Parathyroid adenoma (tissue), 2 donors: ENCODE data around the gene MTHFR.

ENCODE experiments used
- H2AFZ ChIP-seq: fragments of 300-600 bp; sonication (generic); one replicate; pipeline ENCODE4 v1.7.0; 2017; ENCODE audit warnings: antibody characterized with exemption, mild to moderate bottlenecking
- H3K27ac ChIP-seq: fragments of 300-600 bp; sonication (generic); one replicate; pipeline ENCODE4 v1.7.0; 2017
- H3K27me3 ChIP-seq: fragments of 300-600 bp; sonication (generic); one replicate; pipeline ENCODE4 v1.7.0; 2017; ENCODE audit warnings: low read length; ENCODE audit not compliant: control insufficient read depth, insufficient read depth
- H3K36me3 ChIP-seq: fragments of 300-600 bp; sonication (generic); one replicate; pipeline ENCODE4 v1.7.0; 2017; ENCODE audit warnings: low read length; ENCODE audit not compliant: control insufficient read depth, insufficient read depth
- H3K4me1 ChIP-seq: fragments of 300-600 bp; sonication (generic); one replicate; pipeline ENCODE4 v1.7.0; 2017; ENCODE audit warnings: control low read depth
- H3K4me2 ChIP-seq: fragments of 300-600 bp; sonication (generic); one replicate; pipeline ENCODE4 v1.7.0; 2017; ENCODE audit warnings: low read length
- H3K4me3 ChIP-seq: fragments of 300-600 bp; sonication (generic); one replicate; pipeline ENCODE4 v1.7.0; 2017; ENCODE audit warnings: low read depth, low read length
- H3K79me2 ChIP-seq: fragments of 300-600 bp; sonication (generic); one replicate; pipeline ENCODE4 v1.7.0; 2017; ENCODE audit warnings: control low read depth
- H3K9ac ChIP-seq: fragments of 300-600 bp; sonication (generic); one replicate; pipeline ENCODE4 v1.7.0; 2017; ENCODE audit warnings: mild to moderate bottlenecking
- H3K9me3 ChIP-seq: fragments of 300-600 bp; sonication (generic); one replicate; pipeline ENCODE4 v1.7.0; 2017; ENCODE audit warnings: low read length; ENCODE audit not compliant: control insufficient read depth
- TF ChIP-seq, protein P1 (sequence below): fragments of 300-600 bp; sonication (generic); IDR thresholded peaks from one replicate; pipeline ENCODE4 v1.7.0; 2017; ENCODE audit warnings: antibody characterized with exemption, mild to moderate bottlenecking
- donor health status: primary hyperparathyroidism.

MTHFR gene

DNA sequence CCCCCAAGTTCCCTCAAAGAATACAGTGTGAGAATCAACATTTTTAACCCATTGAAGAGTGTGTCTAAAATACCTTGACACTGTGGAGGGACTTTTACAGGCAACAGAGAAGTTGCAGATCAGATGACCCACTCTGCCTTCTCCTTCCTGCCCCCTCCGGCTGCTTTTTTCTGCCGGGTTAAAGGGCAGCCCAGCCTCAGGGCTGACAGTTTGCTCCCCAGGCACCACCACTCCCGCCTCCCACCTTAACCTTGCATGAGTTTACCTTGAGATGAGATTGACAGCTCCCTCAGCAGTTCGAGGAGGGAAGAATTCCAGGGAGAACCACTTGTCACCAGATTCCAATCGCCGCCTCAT, 3.2 kb downstream of the MTHFR start:
- H2AFZ ChIP-seq, result peak overlapping the region; percentile 74
- peak overlapping the region; percentile 25 for H3K4me3 ChIP-seq
- peaks cover 6% of the 10 kb centered on the region for H3K4me1 ChIP-seq
- no peaks in the 10 kb centered on the region for H3K79me2 ChIP-seq
- H3K9me3 ChIP-seq, result no peaks in the 10 kb centered on the region
- TF ChIP-seq, protein P1, sequence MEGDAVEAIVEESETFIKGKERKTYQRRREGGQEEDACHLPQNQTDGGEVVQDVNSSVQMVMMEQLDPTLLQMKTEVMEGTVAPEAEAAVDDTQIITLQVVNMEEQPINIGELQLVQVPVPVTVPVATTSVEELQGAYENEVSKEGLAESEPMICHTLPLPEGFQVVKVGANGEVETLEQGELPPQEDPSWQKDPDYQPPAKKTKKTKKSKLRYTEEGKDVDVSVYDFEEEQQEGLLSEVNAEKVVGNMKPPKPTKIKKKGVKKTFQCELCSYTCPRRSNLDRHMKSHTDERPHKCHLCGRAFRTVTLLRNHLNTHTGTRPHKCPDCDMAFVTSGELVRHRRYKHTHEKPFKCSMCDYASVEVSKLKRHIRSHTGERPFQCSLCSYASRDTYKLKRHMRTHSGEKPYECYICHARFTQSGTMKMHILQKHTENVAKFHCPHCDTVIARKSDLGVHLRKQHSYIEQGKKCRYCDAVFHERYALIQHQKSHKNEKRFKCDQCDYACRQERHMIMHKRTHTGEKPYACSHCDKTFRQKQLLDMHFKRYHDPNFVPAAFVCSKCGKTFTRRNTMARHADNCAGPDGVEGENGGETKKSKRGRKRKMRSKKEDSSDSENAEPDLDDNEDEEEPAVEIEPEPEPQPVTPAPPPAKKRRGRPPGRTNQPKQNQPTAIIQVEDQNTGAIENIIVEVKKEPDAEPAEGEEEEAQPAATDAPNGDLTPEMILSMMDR, result no peak
- H3K36me3 ChIP-seq, result no peaks in the 10 kb centered on the region
- H3K4me2 ChIP-seq, result peak overlapping the region; percentile 23
- no peak overlapping the region for H3K9ac ChIP-seq
- H3K27ac ChIP-seq, result peak overlapping the region; percentile 61
- no peaks in the 10 kb centered on the region for H3K27me3 ChIP-seq

GRCh38 chr1:11800756-11801433, 4.9 kb downstream of the MTHFR start:
- Histone ChIP-seq H3K4me1 (peaks cover 6% of the 10 kb centered on the region), H3K4me3 (no peak overlapping the region), H3K9ac (no peak overlapping the region), H3K79me2 (no peaks in the 10 kb centered on the region), H3K27me3 (no peaks in the 10 kb centered on the region), H3K36me3 (no peaks in the 10 kb centered on the region), H2AFZ (no peak overlapping the region), H3K9me3 (no peaks in the 10 kb centered on the region), H3K4me2 (no peak overlapping the region), H3K27ac (no peak overlapping the region)
- TF ChIP-seq, protein P1, result no peak

DNA sequence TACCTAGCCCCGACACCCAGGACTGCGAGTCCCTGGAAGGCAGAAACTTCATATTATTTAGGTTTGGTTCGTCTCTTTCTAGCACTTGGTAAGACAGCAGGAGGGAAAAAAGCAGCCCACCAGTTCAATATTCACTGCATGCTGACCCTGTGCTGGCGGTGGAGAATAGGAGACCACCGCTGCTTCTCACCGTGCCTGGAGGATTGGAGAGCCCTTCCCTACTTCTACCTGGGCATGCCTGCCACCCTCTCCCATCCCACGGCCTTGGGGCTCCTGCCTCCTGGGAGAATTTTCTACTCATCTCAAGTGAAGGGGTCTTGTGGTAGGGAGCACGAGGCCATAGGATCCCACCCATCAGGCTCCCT, 5.4 kb downstream of the MTHFR start:
- H3K79me2 ChIP-seq, result no peaks in the 10 kb centered on the region
- peaks cover 6% of the 10 kb centered on the region for H3K4me1 ChIP-seq
- H2AFZ ChIP-seq, result no peak overlapping the region
- TF ChIP-seq, protein P1, result no peak
- H3K27ac ChIP-seq, result no peak overlapping the region
- H3K4me2 ChIP-seq, result no peak overlapping the region
- no peaks in the 10 kb centered on the region for H3K27me3 ChIP-seq
- H3K9ac ChIP-seq, result no peak overlapping the region
- H3K4me3 ChIP-seq, result no peak overlapping the region
- H3K9me3 ChIP-seq, result no peaks in the 10 kb centered on the region
- H3K36me3 ChIP-seq, result no peaks in the 10 kb centered on the region

DNA sequence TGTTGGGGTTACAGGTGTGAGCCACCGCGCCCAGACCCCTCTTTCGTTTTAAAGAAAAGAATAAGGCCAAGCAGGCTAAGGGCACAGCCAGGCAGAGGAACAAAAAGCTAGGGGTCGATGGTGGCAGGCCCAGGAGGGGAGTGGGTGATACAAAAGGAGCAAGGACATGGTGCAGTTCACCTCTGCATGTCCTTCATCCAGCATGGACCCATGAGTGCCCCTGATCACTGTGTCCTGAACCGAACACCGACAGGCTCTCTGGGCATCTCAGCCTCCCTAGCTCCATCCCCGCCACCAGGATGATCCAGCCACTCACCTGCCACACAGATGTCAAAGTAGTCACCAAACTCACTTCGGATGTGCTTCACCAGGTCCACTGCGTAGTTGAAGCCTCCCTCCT, 5.9 kb downstream of the MTHFR start:
- Histone ChIP-seq H3K27ac (no peak overlapping the region), H3K4me1 (peaks cover 6% of the 10 kb centered on the region), H3K9ac (no peak overlapping the region), H3K27me3 (no peaks in the 10 kb centered on the region), H3K79me2 (no peaks in the 10 kb centered on the region), H3K4me3 (no peak overlapping the region), H2AFZ (no peak overlapping the region), H3K4me2 (no peak overlapping the region), H3K9me3 (no peaks in the 10 kb centered on the region), H3K36me3 (no peaks in the 10 kb centered on the region)
- TF ChIP-seq, protein P1, result no peak

DNA sequence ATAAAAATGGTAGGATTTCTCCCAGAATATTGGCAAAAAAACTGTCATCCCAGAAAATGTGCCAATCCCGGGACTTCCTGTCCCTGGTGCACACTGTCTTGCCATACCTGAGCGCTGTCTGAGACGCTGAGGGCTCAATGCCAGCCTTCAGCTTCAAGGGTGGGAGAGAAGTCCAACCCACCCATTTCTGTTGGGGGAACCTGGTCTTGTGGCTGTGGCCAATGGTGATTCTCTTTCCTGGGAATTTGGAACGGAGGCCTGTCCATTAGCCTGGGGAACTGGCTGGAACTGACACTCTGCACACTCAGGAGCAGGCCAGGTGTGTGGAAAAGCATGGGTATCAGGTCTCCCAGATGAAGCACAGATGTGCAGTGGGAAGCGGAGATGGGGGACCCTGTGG, 6.7 kb downstream of the MTHFR start:
- no peak overlapping the region for H2AFZ ChIP-seq
- H3K4me2 ChIP-seq, result no peak overlapping the region
- H3K36me3 ChIP-seq, result no peaks in the 10 kb centered on the region
- no peak overlapping the region for H3K27ac ChIP-seq
- H3K9me3 ChIP-seq, result no peaks in the 10 kb centered on the region
- peaks cover 3% of the 10 kb centered on the region for H3K4me1 ChIP-seq
- H3K27me3 ChIP-seq, result no peaks in the 10 kb centered on the region
- no peak overlapping the region for H3K4me3 ChIP-seq
- H3K79me2 ChIP-seq, result no peaks in the 10 kb centered on the region
- TF ChIP-seq, protein P1, result no peak
- H3K9ac ChIP-seq, result no peak overlapping the region
